ENCODE data around the gene SECISBP2.
A peak's percentile ranks its signal among the peaks of the same experiment; 100 is the strongest.

SECISBP2 gene

GRCh38 chr9:89363921-89364665, 45.8 kb downstream of the SECISBP2 start:
- no peak for DNase-seq (ENCODE audit: low spot score)
- H3K4me3 ChIP-seq (ENCODE audit: low read length in 2 of 2): no peak overlapping the region
- no peak overlapping the region for H3K9ac ChIP-seq (ENCODE audit: low read depth, low read length, poor library complexity)
- no peaks in the 10 kb centered on the region for H3K79me1 ChIP-seq (ENCODE audit: low read depth, low read length)
- peaks cover 18 to 41% of the 10 kb centered on the region in 2 donors for H3K36me3 ChIP-seq (replicated peaks in 1 of 2; ENCODE audit: control insufficient read depth in 2 of 2, insufficient read depth in 2 of 2, low read length in 2 of 2)
- H3K9me3 ChIP-seq (replicated peaks in 1 of 2; ENCODE audit: control insufficient read depth in 2 of 2, insufficient read depth in 1 of 2, low read depth in 1 of 2, low read length in 2 of 2): no peaks in the 10 kb centered on the region
- no peak overlapping the region for H3K14ac ChIP-seq (ENCODE audit: low read length)
- no peak overlapping the region for H2BK120ac ChIP-seq (ENCODE audit: low read depth, low read length)
- H3K4ac ChIP-seq (ENCODE audit: low read length): no peak overlapping the region
- no peak overlapping the region for H2BK15ac ChIP-seq (ENCODE audit: low read length)
- no peak overlapping the region for H2BK5ac ChIP-seq (ENCODE audit: low read length)
- H2AFZ ChIP-seq (ENCODE audit: low read length): no peak overlapping the region
- WGBS, 2 donors (ENCODE audit: extremely low coverage in 2 of 2, insufficient read length in 2 of 2, insufficient replicate concordance in 1 of 2): no CpG with 5 or more reads among the region's 9 CpGs
- H4K8ac ChIP-seq (ENCODE audit: low read depth, low read length): no peak overlapping the region
- no peaks in the 10 kb centered on the region for H3K4me1 ChIP-seq (ENCODE audit: control insufficient read depth in 2 of 2, insufficient read depth in 1 of 2, low read depth in 1 of 2, low read length in 2 of 2)
- no peak overlapping the region for H4K91ac ChIP-seq (ENCODE audit: low read depth, low read length, poor library complexity)
- no peaks in the 10 kb centered on the region for H3K27me3 ChIP-seq (ENCODE audit: control insufficient read depth in 3 of 3, insufficient read depth in 3 of 3, low read depth in 1 of 3, low read length in 3 of 3)
- no peak overlapping the region for H3K4me2 ChIP-seq (ENCODE audit: insufficient read depth, low read length, poor library complexity, severe bottlenecking)
- H3K23ac ChIP-seq (ENCODE audit: low read depth, low read length, poor library complexity): no peak overlapping the region
- no peak overlapping the region for H3K27ac ChIP-seq (replicated peaks; ENCODE audit: low read length)
- peak overlapping the region; percentile 16 for H3K18ac ChIP-seq (ENCODE audit: low read length)
- no peak overlapping the region for H2BK12ac ChIP-seq (ENCODE audit: low read length)
- no peak overlapping the region for H2AK5ac ChIP-seq (ENCODE audit: low read depth, low read length)

DNA sequence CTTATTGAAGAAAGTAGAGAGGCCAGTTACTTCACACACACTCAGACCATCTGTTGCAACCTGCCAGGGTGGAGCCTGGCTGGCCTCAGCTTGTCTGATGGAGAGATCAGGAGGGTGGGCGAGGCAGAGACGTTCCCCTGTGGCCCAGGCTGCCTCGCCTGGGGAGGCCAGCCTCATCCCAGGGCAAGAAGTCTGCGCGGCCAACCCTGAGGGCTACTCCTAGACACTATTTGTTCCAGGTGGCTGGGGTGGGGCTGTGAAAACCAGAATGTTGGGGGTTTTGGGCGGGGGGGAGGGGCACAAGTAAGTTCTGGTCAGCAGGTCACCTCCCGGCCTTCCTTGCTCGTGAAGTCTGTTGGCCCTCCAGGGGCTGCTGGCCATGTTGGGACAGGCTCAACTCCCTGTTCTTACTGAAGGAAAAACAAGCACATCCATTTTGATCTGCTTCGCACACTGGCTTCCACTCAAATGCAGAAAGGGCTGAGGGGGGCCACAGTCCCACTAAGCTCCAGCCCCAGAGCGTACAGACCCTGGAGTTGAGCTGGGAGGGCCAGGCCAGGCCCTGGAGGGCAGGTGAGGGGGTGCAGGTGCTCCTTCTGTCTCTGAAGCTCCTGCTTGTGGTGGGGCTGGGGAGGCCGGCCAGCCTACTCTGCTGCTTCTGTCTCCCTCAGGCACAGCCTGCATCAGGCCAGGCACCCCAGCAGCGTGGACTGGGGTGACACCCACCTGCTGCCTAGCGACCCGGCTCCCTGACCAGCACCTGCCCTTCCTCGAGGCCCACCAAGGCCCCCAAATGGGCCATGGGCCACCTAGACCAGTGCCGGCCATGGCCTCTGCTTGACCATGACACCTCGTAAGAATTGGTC, 46.6 kb downstream of the SECISBP2 start:
- Histone ChIP-seq H3K27me3 (ENCODE audit: control insufficient read depth in 3 of 3, insufficient read depth in 3 of 3, low read depth in 1 of 3, low read length in 3 of 3) (no peaks in the 10 kb centered on the region), H2AK5ac (ENCODE audit: low read depth, low read length) (no peak overlapping the region), H2AFZ (ENCODE audit: low read length) (no peak overlapping the region), H3K9me3 (replicated peaks in 1 of 2; ENCODE audit: control insufficient read depth in 2 of 2, insufficient read depth in 1 of 2, low read depth in 1 of 2, low read length in 2 of 2) (no peaks in the 10 kb centered on the region), H4K91ac (ENCODE audit: low read depth, low read length, poor library complexity) (no peak overlapping the region), H3K4ac (ENCODE audit: low read length) (no peak overlapping the region), H2BK120ac (ENCODE audit: low read depth, low read length) (no peak overlapping the region), H3K36me3 (replicated peaks in 1 of 2; ENCODE audit: control insufficient read depth in 2 of 2, insufficient read depth in 2 of 2, low read length in 2 of 2) (peaks cover 14 to 34% of the 10 kb centered on the region in 2 donors), H3K27ac (replicated peaks; ENCODE audit: low read length) (no peak overlapping the region), H2BK5ac (ENCODE audit: low read length) (no peak overlapping the region), H2BK12ac (ENCODE audit: low read length) (peak overlapping the region; percentile 30), H2BK15ac (ENCODE audit: low read length) (no peak overlapping the region), H3K18ac (ENCODE audit: low read length) (peak overlapping the region; percentile 36), H3K4me2 (ENCODE audit: insufficient read depth, low read length, poor library complexity, severe bottlenecking) (no peak overlapping the region), H3K4me1 (ENCODE audit: control insufficient read depth in 2 of 2, insufficient read depth in 1 of 2, low read depth in 1 of 2, low read length in 2 of 2) (no peaks in the 10 kb centered on the region), H3K9ac (ENCODE audit: low read depth, low read length, poor library complexity) (no peak overlapping the region), H3K79me1 (ENCODE audit: low read depth, low read length) (no peaks in the 10 kb centered on the region), H3K4me3 (ENCODE audit: low read length in 2 of 2) (no peak overlapping the region), H3K14ac (ENCODE audit: low read length) (peak overlapping the region; percentile 15), H4K8ac (ENCODE audit: low read depth, low read length) (no peak overlapping the region), H3K23ac (ENCODE audit: low read depth, low read length, poor library complexity) (no peak overlapping the region)
- no peak for DNase-seq (ENCODE audit: low spot score)
- WGBS, 2 donors (ENCODE audit: extremely low coverage in 2 of 2, insufficient read length in 2 of 2, insufficient replicate concordance in 1 of 2): no CpG with 5 or more reads among the region's 17 CpGs

GRCh38 chr9:89365532-89365912, 47.2 kb downstream of the SECISBP2 start:
- Histone ChIP-seq H3K23ac (ENCODE audit: low read depth, low read length, poor library complexity) (no peak overlapping the region), H3K9ac (ENCODE audit: low read depth, low read length, poor library complexity) (no peak overlapping the region), H2AK5ac (ENCODE audit: low read depth, low read length) (no peak overlapping the region), H2BK12ac (ENCODE audit: low read length) (no peak overlapping the region), H3K4me2 (ENCODE audit: insufficient read depth, low read length, poor library complexity, severe bottlenecking) (no peak overlapping the region), H3K14ac (ENCODE audit: low read length) (no peak overlapping the region), H4K8ac (ENCODE audit: low read depth, low read length) (no peak overlapping the region), H4K91ac (ENCODE audit: low read depth, low read length, poor library complexity) (no peak overlapping the region), H2BK15ac (ENCODE audit: low read length) (no peak overlapping the region), H3K18ac (ENCODE audit: low read length) (no peak overlapping the region), H3K36me3 (replicated peaks in 1 of 2; ENCODE audit: control insufficient read depth in 2 of 2, insufficient read depth in 2 of 2, low read length in 2 of 2) (peaks cover 13 to 28% of the 10 kb centered on the region in 2 donors), H2BK120ac (ENCODE audit: low read depth, low read length) (no peak overlapping the region), H3K4me1 (ENCODE audit: control insufficient read depth in 2 of 2, insufficient read depth in 1 of 2, low read depth in 1 of 2, low read length in 2 of 2) (no peaks in the 10 kb centered on the region), H3K79me1 (ENCODE audit: low read depth, low read length) (no peaks in the 10 kb centered on the region), H2AFZ (ENCODE audit: low read length) (no peak overlapping the region), H3K9me3 (replicated peaks in 1 of 2; ENCODE audit: control insufficient read depth in 2 of 2, insufficient read depth in 1 of 2, low read depth in 1 of 2, low read length in 2 of 2) (peaks cover 0 to 5% of the 10 kb centered on the region in 2 donors), H3K27ac (replicated peaks; ENCODE audit: low read length) (no peak overlapping the region), H2BK5ac (ENCODE audit: low read length) (no peak overlapping the region), H3K4me3 (ENCODE audit: low read length in 2 of 2) (no peak overlapping the region), H3K27me3 (ENCODE audit: control insufficient read depth in 3 of 3, insufficient read depth in 3 of 3, low read depth in 1 of 3, low read length in 3 of 3) (no peaks in the 10 kb centered on the region), H3K4ac (ENCODE audit: low read length) (no peak overlapping the region)
- no CpG with 5 or more reads among the region's 2 CpGs for WGBS, 2 donors (ENCODE audit: extremely low coverage in 2 of 2, insufficient read length in 2 of 2, insufficient replicate concordance in 1 of 2)
- no peak for DNase-seq (ENCODE audit: low spot score)

DNA sequence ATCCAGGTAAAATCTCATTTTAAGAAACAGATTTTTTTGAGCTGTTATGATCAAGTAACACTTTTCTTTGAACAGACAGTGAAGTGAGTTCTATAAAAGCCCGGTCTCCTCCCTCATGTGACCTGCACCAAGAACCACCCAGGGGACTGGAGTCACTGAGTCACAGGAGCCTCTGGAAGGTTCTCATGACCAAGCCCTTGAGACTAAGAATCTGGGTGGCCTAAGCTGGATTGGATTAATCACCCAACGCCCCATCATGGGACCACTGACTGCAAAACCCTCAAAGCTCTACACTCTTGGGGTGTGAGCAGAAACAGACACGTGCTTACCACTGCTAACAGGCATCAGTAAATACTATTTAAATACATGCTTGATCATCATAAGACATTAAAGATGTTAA, 48.4 kb downstream of the SECISBP2 start:
- Histone ChIP-seq H3K9me3 (replicated peaks in 1 of 2; ENCODE audit: control insufficient read depth in 2 of 2, insufficient read depth in 1 of 2, low read depth in 1 of 2, low read length in 2 of 2) (peaks cover 0 to 5% of the 10 kb centered on the region in 2 donors), H3K4me3 (ENCODE audit: low read length in 2 of 2) (no peak overlapping the region), H4K8ac (ENCODE audit: low read depth, low read length) (no peak overlapping the region), H3K4me1 (ENCODE audit: control insufficient read depth in 2 of 2, insufficient read depth in 1 of 2, low read depth in 1 of 2, low read length in 2 of 2) (no peaks in the 10 kb centered on the region), H3K23ac (ENCODE audit: low read depth, low read length, poor library complexity) (no peak overlapping the region), H2AFZ (ENCODE audit: low read length) (no peak overlapping the region), H2AK5ac (ENCODE audit: low read depth, low read length) (no peak overlapping the region), H3K14ac (ENCODE audit: low read length) (no peak overlapping the region), H3K18ac (ENCODE audit: low read length) (no peak overlapping the region), H3K27ac (replicated peaks; ENCODE audit: low read length) (no peak overlapping the region), H3K27me3 (ENCODE audit: control insufficient read depth in 3 of 3, insufficient read depth in 3 of 3, low read depth in 1 of 3, low read length in 3 of 3) (no peaks in the 10 kb centered on the region), H2BK120ac (ENCODE audit: low read depth, low read length) (no peak overlapping the region), H4K91ac (ENCODE audit: low read depth, low read length, poor library complexity) (no peak overlapping the region), H2BK15ac (ENCODE audit: low read length) (no peak overlapping the region), H3K9ac (ENCODE audit: low read depth, low read length, poor library complexity) (no peak overlapping the region), H2BK5ac (ENCODE audit: low read length) (no peak overlapping the region), H3K4me2 (ENCODE audit: insufficient read depth, low read length, poor library complexity, severe bottlenecking) (no peak overlapping the region), H3K36me3 (replicated peaks in 1 of 2; ENCODE audit: control insufficient read depth in 2 of 2, insufficient read depth in 2 of 2, low read length in 2 of 2) (peaks cover 7 to 16% of the 10 kb centered on the region in 2 donors), H3K79me1 (ENCODE audit: low read depth, low read length) (peaks cover 1% of the 10 kb centered on the region), H2BK12ac (ENCODE audit: low read length) (no peak overlapping the region), H3K4ac (ENCODE audit: low read length) (no peak overlapping the region)
- DNase-seq (ENCODE audit: low spot score): no peak
- no CpG with 5 or more reads among the region's 3 CpGs for WGBS, 2 donors (ENCODE audit: extremely low coverage in 2 of 2, insufficient read length in 2 of 2, insufficient replicate concordance in 1 of 2)
